GM21390 (cell line): ENCODE measurements around the gene BMPR1B.
"Not testable (repeated sequence)": the region's sequence is repeated elsewhere in the genome, so short reads cannot be mapped to it uniquely, and the experiment has no call there.

ENCODE experiments used
- ATAC-seq: cut with Tn5 transposase; IDR thresholded peaks from one replicate; pipeline ENCODE4 v1.9.1; 2021; ENCODE audit not compliant: unreplicated experiment

BMPR1B gene

GRCh38 chr4:95020521-95020920 is 262.8 kb downstream of the BMPR1B start:
- no peak for ATAC-seq

GRCh38 chr4:95021099-95021498 is 263.3 kb downstream of the BMPR1B start:
- ATAC-seq = no peak

- no peak for ATAC-seq
Measured at GRCh38 chr4:95023110-95023509, 265.4 kb downstream of the BMPR1B start.

GRCh38 chr4:95027905-95028618 is 270.3 kb downstream of the BMPR1B start:
- no peak for ATAC-seq

GRCh38 chr4:95038791-95039190 is 281.0 kb downstream of the BMPR1B start:
- no peak for ATAC-seq

- ATAC-seq = no peak
Measured at GRCh38 chr4:95044324-95044837, 286.6 kb downstream of the BMPR1B start.

GRCh38 chr4:95045429-95045828 is 287.7 kb downstream of the BMPR1B start:
- ATAC-seq = no peak

- ATAC-seq = no peak
Measured at GRCh38 chr4:95048296-95048695, 290.5 kb downstream of the BMPR1B start.

- ATAC-seq = no peak
Measured at GRCh38 chr4:95049551-95050233, 291.9 kb downstream of the BMPR1B start.

GRCh38 chr4:95050980-95051701 is 293.4 kb downstream of the BMPR1B start:
- ATAC-seq = no peak

GRCh38 chr4:95051702-95052020 is 293.9 kb downstream of the BMPR1B start:
- no peak for ATAC-seq

GRCh38 chr4:95058991-95059390 is 301.2 kb downstream of the BMPR1B start:
- no peak for ATAC-seq

GRCh38 chr4:95059663-95060062 is 301.9 kb downstream of the BMPR1B start:
- ATAC-seq = no peak

GRCh38 chr4:95061220-95061619 is 303.5 kb downstream of the BMPR1B start:
- no peak for ATAC-seq

GRCh38 chr4:95061801-95062200 is 304.0 kb downstream of the BMPR1B start:
- not testable (repeated sequence) for ATAC-seq

- no peak for ATAC-seq
Measured at GRCh38 chr4:95066050-95066449, 308.3 kb downstream of the BMPR1B start.

GRCh38 chr4:95068401-95068800 is 310.6 kb downstream of the BMPR1B start:
- ATAC-seq = no peak

GRCh38 chr4:95068818-95069478 is 311.2 kb downstream of the BMPR1B start:
- ATAC-seq = no peak

GRCh38 chr4:95071851-95072250 is 314.1 kb downstream of the BMPR1B start:
- ATAC-seq = no peak

- ATAC-seq = no peak
Measured at GRCh38 chr4:95073646-95074045, 315.9 kb downstream of the BMPR1B start.

GRCh38 chr4:95077864-95078263 is 320.1 kb downstream of the BMPR1B start:
- ATAC-seq = no peak
